T1000 (cell line): ENCODE results near the gene CACNA1C.
A peak's percentile ranks its signal among the peaks of the same experiment; 100 is the strongest.
"Not testable (repeated sequence)": the region's sequence is repeated elsewhere in the genome, so short reads cannot be mapped to it uniquely, and the experiment has no call there.

ENCODE experiments used
- DNase-seq: peaks from one replicate; lab custom pipeline; 2025; ENCODE audit warnings: mixed read lengths; lab: John Stamatoyannopoulos, UW

The CACNA1C gene

GRCh38 chr12:2112401-2112800 is 59.6 kb downstream of the CACNA1C start:
- DNase-seq = no peak

DNA sequence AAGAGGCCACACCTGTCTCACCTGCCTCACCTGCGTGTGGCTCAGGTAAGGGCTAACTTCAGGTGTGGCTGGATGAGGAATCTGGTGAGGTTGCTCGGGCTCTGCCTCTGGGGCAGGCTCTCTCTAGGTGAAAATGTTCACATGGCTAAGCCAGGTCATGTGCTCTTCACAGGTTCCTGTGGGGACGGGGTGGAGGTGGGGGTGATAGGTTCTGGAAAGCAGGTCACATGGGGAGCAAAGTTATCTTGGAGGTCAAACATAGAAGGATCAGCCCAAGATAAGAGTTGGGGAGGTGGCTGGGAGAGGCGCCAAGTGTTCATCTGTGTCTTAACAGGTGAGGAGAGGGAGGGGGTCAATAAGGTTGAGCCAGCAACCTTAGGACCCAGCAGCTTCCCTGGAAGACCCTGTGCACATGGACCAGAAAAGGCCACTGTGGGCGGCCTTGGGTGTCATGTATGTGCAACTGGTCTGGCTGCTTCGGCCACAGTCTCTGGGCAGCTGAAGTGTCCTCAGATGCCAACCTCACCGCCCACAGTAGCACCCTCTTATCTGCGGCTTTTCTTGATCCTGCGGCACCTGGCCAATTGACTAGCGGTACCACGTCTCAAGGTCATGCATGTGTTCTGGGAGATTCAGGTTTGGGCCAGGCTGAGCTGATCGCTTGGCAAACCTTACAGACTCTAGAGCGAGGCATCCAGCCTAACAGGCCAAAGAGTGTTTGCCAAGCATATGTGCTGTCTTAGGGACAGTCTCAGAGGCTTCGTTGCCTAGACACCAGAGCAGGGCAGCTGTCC is 60.5 kb downstream of the CACNA1C start:
- DNase-seq = no peak

- no peak for DNase-seq
These were observed 61.3 kb downstream of the CACNA1C start for GRCh38 chr12:2114071-2114470.

- DNase-seq = no peak
These were observed 62.5 kb downstream of the CACNA1C start for GRCh38 chr12:2115101-2115845.

- DNase-seq = no peak
These were observed 64.8 kb downstream of the CACNA1C start for GRCh38 chr12:2117541-2117940.

GRCh38 chr12:2118061-2118460 is 65.3 kb downstream of the CACNA1C start:
- no peak for DNase-seq

DNA sequence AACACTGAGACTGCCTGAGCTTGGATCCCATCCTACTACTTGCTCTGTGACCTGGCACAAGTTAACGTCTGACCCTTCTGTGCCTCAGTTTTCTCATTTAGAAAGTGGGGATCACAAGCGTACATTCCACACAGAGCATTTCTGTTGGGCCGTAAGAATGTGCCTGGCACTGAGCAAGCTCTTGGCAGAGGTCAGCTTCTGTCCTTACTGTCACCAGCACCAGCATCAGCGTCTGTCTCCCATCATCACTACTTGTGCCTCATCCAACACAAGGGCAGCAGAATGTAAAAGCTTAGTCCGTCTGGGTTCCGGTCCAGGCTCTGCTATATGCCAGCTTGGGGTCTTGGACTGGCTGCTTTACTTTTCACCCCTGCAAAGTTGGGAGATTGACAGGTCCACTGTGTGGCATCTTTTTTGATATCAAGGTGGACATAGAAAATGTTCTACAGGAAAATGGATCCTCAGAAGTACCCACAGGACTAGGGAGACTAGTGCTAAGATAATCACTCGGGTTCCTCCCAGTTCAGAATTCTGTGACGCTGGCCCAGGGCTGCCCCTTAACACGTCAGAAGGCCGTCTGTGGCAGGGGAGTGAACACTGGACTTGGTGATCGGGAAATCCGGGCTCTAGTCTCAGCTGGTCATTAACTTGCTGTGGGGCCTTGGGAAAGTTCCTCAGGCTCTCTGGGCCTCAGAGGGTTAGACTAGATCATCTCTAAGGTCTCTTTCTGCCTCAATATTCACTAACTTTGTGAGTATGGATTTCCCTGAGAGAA is 65.9 kb downstream of the CACNA1C start:
- DNase-seq = no peak

GRCh38 chr12:2119266-2119665 is 66.5 kb downstream of the CACNA1C start:
- no peak for DNase-seq

DNA sequence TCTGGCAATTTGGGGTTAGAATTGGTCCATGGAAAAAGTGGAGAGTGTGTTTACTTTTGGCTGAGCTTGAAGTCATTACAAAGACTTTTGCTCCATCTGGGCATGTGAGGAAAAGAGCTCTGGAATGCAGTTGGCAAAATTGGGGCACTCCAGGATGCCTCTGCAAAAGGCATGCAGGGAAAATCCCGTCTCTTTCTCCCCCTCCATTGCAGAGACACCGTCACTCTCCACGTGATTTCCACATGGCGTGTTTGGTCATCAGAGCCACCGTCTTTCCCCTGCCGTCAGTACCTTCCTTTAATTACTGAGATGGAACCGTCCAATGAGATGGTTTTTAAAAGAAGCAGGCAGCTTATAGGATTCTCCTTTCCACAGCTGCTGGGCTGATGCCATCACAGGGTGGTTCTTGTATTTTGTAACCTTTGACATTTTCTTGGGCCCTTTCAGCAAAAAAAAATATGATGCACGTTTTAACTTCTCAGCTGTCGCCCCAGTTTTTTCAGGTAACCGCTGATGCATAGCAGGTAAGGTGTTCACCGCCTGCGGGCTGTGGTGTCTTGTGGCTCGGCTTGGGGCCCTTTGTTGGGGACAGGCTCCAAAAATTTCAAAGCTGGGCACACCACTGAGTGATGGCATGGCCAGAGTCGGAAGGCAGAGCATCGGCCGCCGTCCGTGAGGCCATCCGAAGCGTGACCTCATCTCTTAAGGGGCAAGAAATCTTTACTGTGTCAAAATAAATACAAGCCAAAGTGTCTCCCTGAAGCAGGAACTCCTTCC is 68.4 kb downstream of the CACNA1C start:
- DNase-seq = no peak

DNA sequence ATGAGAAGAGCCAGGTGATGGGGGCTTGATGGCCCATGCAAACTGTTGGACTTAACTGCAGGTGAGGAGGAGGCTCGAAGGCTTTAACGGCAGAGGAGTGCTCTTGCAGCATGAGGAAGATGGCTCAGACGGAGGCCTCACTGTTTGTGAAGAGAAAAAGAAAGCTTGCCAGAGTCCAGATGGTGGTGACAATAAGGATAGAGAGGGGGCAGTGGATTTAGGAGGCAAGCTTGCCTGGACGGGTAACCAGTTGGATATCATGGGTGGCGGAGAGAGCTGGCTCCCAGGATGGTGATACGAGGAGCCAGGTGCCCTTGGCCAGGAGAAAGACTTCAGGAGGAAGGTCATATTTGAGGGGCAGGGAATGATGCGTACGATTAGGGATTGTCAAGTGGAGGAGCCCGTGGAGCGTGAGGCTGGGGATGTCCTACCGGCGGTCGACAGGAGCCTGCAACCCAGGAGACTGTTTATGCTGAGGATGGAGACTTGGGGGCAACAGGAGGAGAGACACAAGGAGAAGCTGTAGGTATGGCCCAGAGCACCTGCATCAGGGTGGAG is 71.8 kb downstream of the CACNA1C start:
- DNase-seq = no peak

- no peak for DNase-seq
These were observed 73.1 kb downstream of the CACNA1C start for GRCh38 chr12:2125651-2126522.

DNA sequence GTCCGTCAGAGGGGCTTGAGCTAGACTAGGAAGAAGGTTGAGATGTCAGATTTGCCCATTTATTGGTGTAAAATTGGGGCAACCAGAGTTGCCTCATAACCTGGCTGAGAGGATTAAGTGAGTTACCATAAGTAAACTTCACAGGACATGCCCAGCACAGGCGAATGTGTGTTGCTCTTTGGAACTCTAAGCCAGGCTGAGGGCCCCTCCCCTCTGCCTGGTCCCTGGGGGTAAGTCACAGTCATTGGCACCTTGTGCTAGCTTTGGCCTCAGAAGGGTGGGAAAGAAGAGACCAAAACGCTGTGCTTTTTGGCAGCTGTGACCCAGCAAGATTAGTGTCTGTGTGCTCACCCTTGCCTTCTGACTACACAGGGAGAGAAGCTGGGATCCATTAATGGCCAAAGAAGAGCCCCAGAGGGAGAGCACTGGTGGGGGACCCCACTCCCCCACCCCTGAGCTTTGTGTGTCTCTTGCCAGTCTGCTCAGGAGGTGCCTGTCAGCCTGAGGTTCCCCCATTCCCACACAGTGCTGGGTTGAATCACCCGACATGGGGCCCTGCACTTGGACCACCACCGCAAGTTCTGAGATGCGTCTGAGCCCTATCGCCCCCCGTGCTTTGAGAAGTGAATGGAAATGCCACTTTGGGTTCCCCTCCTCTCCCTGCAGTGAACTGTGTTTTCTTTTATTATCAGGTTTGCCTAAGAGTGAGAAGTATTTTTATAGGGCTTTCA is 74.1 kb downstream of the CACNA1C start:
- no peak for DNase-seq

DNA sequence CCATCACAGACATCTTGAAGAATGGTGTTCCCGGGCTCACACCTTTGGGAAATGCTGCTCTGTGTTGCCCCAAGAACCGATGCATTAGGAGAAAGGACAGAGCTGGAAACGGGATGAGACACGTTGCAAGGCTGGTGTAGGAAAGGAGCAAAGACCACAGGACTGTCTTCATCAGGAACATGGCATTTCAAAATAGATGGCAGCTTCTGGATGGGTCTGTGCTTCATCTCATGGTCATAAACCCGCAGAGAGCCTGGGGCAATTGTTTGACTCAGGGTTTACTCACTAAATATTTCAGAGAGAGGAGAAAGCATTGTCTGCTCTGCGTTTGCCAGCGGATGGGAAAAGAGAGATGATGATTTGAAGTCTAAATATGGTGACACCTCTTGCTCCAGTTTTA is 76.3 kb downstream of the CACNA1C start:
- peak; percentile 92 for DNase-seq

DNA sequence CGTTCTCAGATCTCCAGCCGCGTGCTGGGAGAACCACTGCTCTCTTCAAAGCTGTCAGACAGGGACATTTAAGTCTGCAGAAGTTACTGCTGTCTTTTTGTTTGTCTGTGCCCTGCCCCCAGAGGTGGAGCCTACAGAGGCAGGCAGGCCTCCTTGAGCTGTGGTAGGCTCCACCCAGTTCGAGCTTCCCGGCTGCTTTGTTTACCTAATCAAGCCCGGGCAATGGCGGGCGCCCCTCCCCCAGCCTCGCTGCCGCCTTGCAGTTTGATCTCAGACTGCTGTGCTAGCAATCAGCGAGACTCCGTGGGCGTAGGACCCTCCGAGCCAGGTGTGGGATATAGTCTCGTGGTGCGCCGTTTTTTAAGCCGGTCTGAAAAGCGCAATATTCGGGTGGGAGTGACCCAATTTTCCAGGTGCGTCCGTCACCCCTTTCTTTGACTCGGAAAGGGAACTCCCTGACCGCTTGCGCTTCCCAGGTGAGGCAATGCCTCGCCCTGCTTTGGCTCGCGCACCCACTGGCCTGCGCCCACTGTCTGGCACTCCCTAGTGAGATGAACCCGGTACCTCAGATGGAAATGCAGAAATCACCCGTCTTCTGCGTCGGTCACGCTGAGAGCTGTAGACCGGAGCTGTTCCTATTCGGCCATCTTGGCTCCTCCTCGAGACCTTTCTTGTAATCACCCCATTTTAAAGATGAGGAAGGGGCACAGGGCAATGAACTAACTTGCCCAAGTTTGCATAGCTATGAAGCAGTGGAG is 83.1 kb downstream of the CACNA1C start:
- DNase-seq = not testable (repeated sequence)

- DNase-seq = no peak
These were observed 84.1 kb downstream of the CACNA1C start for GRCh38 chr12:2136901-2137300.

DNA sequence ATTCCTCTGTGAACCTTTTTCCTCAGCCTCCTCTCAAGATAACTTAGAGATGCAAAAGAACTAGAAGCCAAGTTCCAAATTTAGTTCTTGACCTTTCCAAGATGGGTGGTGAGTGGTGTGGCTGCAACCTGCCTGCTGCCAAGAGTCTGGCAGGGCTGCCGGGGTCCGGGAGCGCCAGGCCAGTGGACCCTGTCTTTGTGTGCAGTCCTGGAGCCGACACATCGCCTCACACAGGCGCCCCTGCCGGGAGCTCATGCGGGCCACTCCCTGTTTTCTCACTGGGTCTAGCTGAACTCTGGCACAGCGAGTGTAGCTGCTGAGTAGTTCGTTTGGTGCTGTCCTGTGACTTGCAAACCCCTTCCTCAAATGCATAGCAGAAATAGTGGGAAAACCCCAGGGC is 84.9 kb downstream of the CACNA1C start:
- no peak for DNase-seq

DNA sequence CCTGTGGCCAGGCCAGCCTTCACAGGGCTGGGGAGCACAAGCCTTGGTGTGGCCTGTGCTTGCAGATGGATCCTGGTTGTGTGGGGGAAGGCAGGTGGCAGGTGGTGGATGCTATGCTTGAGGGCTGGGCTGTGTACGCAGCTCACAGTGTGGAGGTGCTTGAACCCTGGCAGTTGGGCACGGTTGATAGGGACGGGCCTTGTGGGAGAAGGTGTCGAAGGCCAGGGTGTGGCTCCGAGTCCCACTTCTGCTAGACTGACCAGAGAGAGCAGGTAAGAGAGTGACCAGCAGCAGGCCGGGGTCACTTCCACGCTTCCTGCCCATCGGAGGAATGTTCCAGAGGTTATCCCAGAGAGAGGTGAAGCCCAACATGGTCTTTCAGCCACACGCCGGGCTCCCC is 85.5 kb downstream of the CACNA1C start:
- no peak for DNase-seq

GRCh38 chr12:2138871-2139308 is 86.1 kb downstream of the CACNA1C start:
- DNase-seq = no peak

GRCh38 chr12:2139651-2140050 is 86.9 kb downstream of the CACNA1C start:
- no peak for DNase-seq
